Mammary epithelial cell (primary cell): ENCODE results near the gene SLC6A8.

Experiments
- CTCF ChIP-seq, 2 donors: IDR thresholded peaks in 1 of 2; conservative IDR thresholded peaks in 1 of 2; 2 replicates each; pipeline ENCODE4 v1.5.1; 2011 to 2012; ENCODE audit warnings: inconsistent platforms in 2 of 2, low read length in 2 of 2, mild to moderate bottlenecking in 2 of 2, control low read depth in 1 of 2, low read depth in 1 of 2; ENCODE audit not compliant: insufficient read depth in 1 of 2; ENCODE audit errors: extremely low read depth in 1 of 2
- EZH2 ChIP-seq: IDR thresholded peaks from 2 replicates; pipeline ENCODE4 v1.6.1; 2012; ENCODE audit warnings: low read length, inconsistent platforms, borderline replicate concordance

GRCh38 chrX:153724252-153725038 lies 36.7 kb downstream of the SLC6A8 start, which contains the start of the genes ABCD1 and BCAP31:
- TF ChIP-seq CTCF (conservative IDR thresholded peaks at IDR 0.05 in 1 of 2, IDR thresholded peaks at IDR 0.05 in 1 of 2; ENCODE audit: extremely low read depth in 1 of 2, insufficient read depth in 1 of 2, low read depth in 1 of 2, low read length in 2 of 2) = no peak
- no peak for TF ChIP-seq EZH2
